Neural progenitor cell (in vitro differentiated cells): ENCODE measurements around the gene HPSE2.

Experiments used
- EZH2 ChIP-seq: fragments of 200-600 bp; sonication (generic); IDR thresholded peaks from 2 replicates; pipeline ENCODE4 v1.6.1; 2017; ENCODE audit warnings: antibody characterized with exemption, mild to moderate bottlenecking, moderate library complexity
- EZH2phosphoT487 ChIP-seq: fragments of 200-600 bp; sonication (generic); IDR thresholded peaks from 2 replicates; pipeline ENCODE4 v1.6.1; 2017; ENCODE audit warnings: antibody characterized with exemption
- TF ChIP-seq, protein P1 (sequence below): fragments of 200-600 bp; sonication (generic); IDR thresholded peaks from 2 replicates; pipeline ENCODE4 v1.5.1; 2017; ENCODE audit warnings: antibody characterized with exemption, mild to moderate bottlenecking

DNA sequence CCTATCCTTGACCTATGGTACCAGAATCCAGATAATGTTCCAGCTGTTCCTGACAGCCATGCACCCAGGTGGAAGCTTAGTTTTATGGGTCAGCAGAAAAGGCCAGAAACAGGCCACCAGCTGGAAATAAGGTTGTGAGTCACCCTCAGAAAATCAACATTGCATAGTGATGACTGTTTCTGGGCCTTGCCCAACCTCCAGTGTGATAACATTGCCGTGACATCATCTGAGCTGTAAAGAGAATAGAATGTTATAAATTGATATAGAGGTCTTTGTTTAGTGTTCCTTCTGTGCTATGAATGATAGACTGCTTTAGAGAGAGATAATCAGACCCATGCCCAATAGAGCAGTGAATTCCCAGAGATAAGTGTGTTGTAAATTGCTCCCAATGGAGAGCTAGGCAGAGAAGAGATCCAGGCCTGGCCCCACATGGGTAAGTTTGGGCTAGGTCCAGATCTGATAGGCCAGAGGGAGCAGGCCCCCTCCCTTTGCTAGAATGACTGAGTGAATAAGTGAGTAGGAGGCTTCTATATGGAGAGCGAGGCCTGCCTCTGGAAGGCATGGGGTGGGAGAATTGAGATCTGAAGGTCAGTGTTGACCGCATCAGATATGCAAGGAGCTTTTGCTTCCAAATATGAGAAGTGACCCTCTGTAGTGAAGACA, 774.7 kb downstream of the HPSE2 start:
- TF ChIP-seq, protein P1, sequence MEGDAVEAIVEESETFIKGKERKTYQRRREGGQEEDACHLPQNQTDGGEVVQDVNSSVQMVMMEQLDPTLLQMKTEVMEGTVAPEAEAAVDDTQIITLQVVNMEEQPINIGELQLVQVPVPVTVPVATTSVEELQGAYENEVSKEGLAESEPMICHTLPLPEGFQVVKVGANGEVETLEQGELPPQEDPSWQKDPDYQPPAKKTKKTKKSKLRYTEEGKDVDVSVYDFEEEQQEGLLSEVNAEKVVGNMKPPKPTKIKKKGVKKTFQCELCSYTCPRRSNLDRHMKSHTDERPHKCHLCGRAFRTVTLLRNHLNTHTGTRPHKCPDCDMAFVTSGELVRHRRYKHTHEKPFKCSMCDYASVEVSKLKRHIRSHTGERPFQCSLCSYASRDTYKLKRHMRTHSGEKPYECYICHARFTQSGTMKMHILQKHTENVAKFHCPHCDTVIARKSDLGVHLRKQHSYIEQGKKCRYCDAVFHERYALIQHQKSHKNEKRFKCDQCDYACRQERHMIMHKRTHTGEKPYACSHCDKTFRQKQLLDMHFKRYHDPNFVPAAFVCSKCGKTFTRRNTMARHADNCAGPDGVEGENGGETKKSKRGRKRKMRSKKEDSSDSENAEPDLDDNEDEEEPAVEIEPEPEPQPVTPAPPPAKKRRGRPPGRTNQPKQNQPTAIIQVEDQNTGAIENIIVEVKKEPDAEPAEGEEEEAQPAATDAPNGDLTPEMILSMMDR = no peak
- TF ChIP-seq EZH2 (no peak), EZH2phosphoT487 (no peak)
